ENCODE data around the gene ABCC6. TPM values are rescaled to one million over a fixed set of nuclear protein-coding genes. Genes with fewer than 3 reads are reported as not detected.

The ABCC6 gene
- total and polyA plus RNA-seq, 2 of the 13 experiments (the other 11 are each of a cell fraction or from before 2014, with no cell fraction given), result 82.4 to 105 TPM

DNA sequence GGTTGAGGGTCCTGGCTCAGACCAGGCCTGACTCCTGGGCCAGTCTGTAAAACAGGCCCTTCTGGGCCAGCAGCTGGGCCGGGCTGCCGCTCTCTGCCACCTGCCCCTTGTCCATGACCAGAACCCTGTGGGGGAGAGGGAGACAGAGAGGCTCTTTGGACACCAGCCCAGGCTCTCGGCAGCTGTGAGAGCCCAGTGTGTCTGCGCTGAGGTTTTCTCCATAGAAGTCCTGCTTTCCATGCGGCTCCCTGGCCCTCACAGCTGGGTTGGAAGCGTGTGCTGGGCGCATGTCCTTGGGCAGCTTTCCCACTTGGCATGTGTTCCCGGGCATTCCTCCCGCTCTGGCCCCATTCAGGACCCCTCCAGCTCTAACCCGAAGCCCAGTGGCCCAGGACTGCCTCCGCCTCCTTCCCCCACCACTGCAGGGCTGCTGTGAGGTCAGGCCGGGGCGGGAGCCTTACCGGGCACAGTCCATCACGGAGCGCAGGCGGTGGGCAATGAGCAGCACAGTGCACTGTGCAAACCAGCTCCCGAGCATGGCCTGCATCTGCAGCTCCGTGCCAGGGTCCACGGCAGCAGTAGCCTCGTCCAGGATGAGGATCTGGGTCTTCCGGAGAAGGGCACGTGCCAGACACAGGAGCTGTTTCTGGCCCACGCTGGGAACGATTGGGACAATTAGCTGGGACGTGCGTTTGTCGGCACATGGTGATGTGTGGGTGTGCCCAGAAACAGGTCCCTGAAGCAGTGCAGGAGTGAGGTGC is 73.0 kb downstream of the ABCC6 start (continued):
- TF ChIP-seq ZNF264 (CRISPR knock-in tag; IDR thresholded peaks at IDR 0.05) (no peak), ZFP41 (CRISPR knock-in tag; IDR thresholded peaks at IDR 0.05; ENCODE audit: borderline replicate concordance) (peak; percentile 60; the same call in 1 of the 2 replicates), TEAD3 (CRISPR knock-in tag; optimal IDR thresholded peaks at IDR 0.05; ENCODE audit: borderline replicate concordance) (no peak), ZNF619 (CRISPR knock-in tag; IDR thresholded peaks at IDR 0.05) (0 out of 2 replicates have a peak, but pooled peaks have one; percentile 47), ZNF329 (CRISPR knock-in tag; IDR thresholded peaks at IDR 0.05; ENCODE audit: low read depth) (no peak), SMC3 (IDR thresholded peaks at IDR 0.05; ENCODE audit: low read length) (no peak), U2AF1 (optimal IDR thresholded peaks at IDR 0.05; ENCODE audit: low read depth, low read length) (no peak), BRCA1 (CRISPR knock-in tag; IDR thresholded peaks at IDR 0.05) (no peak), RAD21 (CRISPR knock-in tag; IDR thresholded peaks at IDR 0.05) (no peak), ZNF816 (CRISPR knock-in tag; IDR thresholded peaks at IDR 0.05; ENCODE audit: borderline replicate concordance) (no peak)
- TF ChIP-seq, protein P1, sequence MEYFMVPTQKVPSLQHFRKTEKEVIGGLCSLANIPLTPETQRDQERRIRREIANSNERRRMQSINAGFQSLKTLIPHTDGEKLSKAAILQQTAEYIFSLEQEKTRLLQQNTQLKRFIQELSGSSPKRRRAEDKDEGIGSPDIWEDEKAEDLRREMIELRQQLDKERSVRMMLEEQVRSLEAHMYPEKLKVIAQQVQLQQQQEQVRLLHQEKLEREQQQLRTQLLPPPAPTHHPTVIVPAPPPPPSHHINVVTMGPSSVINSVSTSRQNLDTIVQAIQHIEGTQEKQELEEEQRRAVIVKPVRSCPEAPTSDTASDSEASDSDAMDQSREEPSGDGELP (IDR thresholded peaks at IDR 0.05; ENCODE audit: borderline replicate concordance, low read depth), result no peak

DNA sequence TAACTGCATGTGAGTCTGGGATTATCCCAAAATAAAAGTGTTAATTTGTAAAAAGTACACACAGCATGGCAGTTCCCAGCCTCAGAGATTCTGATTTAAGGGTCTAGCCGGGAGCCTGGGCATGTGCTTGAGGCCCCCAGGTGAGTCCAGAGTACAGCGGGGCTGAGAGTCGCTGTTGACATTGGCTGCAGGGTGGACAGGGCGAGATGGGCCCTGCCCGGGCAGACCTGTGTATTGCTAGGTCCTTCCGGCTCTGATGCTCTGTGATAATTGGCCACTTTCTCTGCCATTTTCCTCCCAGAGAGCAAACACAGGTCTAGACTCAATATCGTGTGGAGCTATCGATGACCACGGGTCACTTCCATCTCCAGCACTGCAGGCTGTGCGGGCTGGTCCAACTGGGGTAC is 73.6 kb downstream of the ABCC6 start:
- peaks cover 19 to 33% of the 10 kb centered on the region in 2 experiments for H3K36me3 ChIP-seq (replicated peaks in 1 of 2; ENCODE audit: control insufficient read depth in 1 of 2, insufficient read depth in 2 of 2, low read length in 2 of 2)
- no peak overlapping the region for H3K9ac ChIP-seq (ENCODE audit: insufficient read depth, low read depth, low read length)
- no TSS peak for BruUV-seq (replicated peaks)
- 22% methylated on average over 9 of the region's 10 CpGs for WGBS (ENCODE audit: low lambda C conversion rate)
- ChIA-PET CTCF (ENCODE audit: low intra/inter-chr PET ratio, low total read pairs) (no interaction called here), POLR2A (interaction anchor here (0.5 to 1.5 kb wide), 3 partner anchors 10 to 18 kb away, joined by 4 to 6 read pairs (median 4); no protein-coding TSS in a partner anchor)
- H3K27me3 ChIP-seq (ENCODE audit: control insufficient read depth in 1 of 2, insufficient read depth in 2 of 2, low read length in 2 of 2), result no peaks in the 10 kb centered on the region
- H3K4me2 ChIP-seq (ENCODE audit: low read depth, low read length), result peak overlapping the region; percentile 26
- FAIRE-seq, result peak; percentile 88
- peak; percentile 76 for DNase-seq (ENCODE audit: low spot score)
- no peaks in the 10 kb centered on the region for H4K20me1 ChIP-seq (ENCODE audit: insufficient read depth, low read length)
- in situ Hi-C loops (cut with HindIII; ENCODE audit: extremely low pct_ligation_motif_present, low pct_unique_long_range_greater_than_20kb), result no loop called here
- ATAC-seq, result peak; percentile 77
- intact Hi-C loops (cut with micrococcal nuclease; ENCODE audit: unreplicated experiment), result no loop called here
- peaks cover 49% of the 10 kb centered on the region for H3K4me1 ChIP-seq (ENCODE audit: insufficient read depth, low read length)
- peak overlapping the region; percentile 60 for H3K27ac ChIP-seq (ENCODE audit: extremely low read length, insufficient read depth, low read length)
- peak overlapping the region in 1 of 3 experiments; percentile 1; a peak in 1 of 6 replicates for H3K4me3 ChIP-seq (replicated peaks in 1 of 3; ENCODE audit: insufficient read depth in 1 of 3, low read depth in 2 of 3, low read length in 3 of 3)
- no peaks in the 10 kb centered on the region for H3K79me2 ChIP-seq (ENCODE audit: insufficient read depth, low read length)
- H3K9me3 ChIP-seq (ENCODE audit: low read length), result no peaks in the 10 kb centered on the region
- no peak overlapping the region for H2AFZ ChIP-seq (ENCODE audit: low read length)
- TF ChIP-seq ZNF44 (CRISPR knock-in tag; IDR thresholded peaks at IDR 0.05), result 0 out of 2 replicates have a peak, but pooled peaks have one; percentile 12
- 0 out of 2 replicates have a peak, but pooled peaks have one; percentile 54 for TF ChIP-seq ARNTL (CRISPR knock-in tag; IDR thresholded peaks at IDR 0.05)
- no peak for TF ChIP-seq NFE2 (CRISPR knock-in tag; IDR thresholded peaks at IDR 0.05)
- no peak for TF ChIP-seq TOPORS (CRISPR knock-in tag; IDR thresholded peaks at IDR 0.05)
- no peak for TF ChIP-seq MAZ (IDR thresholded peaks at IDR 0.05; ENCODE audit: borderline replicate concordance, low read depth, low read length)
- TF ChIP-seq MAZ (CRISPR knock-in tag; IDR thresholded peaks at IDR 0.05; ENCODE audit: low read depth), result no peak
- no peak for TF ChIP-seq SP140L (CRISPR knock-in tag; IDR thresholded peaks at IDR 0.05; ENCODE audit: borderline replicate concordance)
- TF ChIP-seq ZNF597 (CRISPR knock-in tag; IDR thresholded peaks at IDR 0.05), result no peak
- TF ChIP-seq ARID2 (CRISPR knock-in tag; IDR thresholded peaks at IDR 0.05; ENCODE audit: borderline replicate concordance), result no peak
- TF ChIP-seq ZNF451 (CRISPR knock-in tag; IDR thresholded peaks at IDR 0.05), result no peak
- TF ChIP-seq ATM (IDR thresholded peaks at IDR 0.05; ENCODE audit: borderline replicate concordance), result no peak
- no peak for TF ChIP-seq MATR3 (CRISPR knock-in tag; IDR thresholded peaks at IDR 0.05)
- TF ChIP-seq ZNF225 (CRISPR knock-in tag; IDR thresholded peaks at IDR 0.05), result no peak
- no peak for TF ChIP-seq SMARCC2 (IDR thresholded peaks at IDR 0.05)

Measured in HepG2 (cell line).